Measurements from ENCODE around the gene ZNF613.

DNA sequence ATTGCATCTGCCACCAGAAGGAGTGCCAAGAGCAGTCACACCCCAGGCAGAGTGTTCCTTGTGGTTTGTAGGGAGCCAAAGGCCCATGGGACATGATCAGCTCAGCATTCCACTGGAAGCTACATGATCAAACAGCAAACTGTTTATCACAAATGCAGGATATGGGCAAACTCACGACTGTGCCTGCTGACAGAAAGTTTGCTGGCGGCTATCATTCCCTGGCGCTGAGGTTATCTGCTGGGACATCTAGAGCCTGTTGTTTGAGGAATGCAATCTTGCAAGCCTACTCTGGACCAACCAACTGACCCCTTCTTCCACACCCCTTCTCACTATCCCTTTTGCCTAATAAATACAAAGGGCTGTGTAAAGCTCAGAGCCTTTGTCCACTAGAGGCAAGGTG is 7.7 kb upstream of the ZNF613 start:
- TF ChIP-seq POLR2A (IDR thresholded peaks at IDR 0.05): no peak
- TF ChIP-seq, protein P1, sequence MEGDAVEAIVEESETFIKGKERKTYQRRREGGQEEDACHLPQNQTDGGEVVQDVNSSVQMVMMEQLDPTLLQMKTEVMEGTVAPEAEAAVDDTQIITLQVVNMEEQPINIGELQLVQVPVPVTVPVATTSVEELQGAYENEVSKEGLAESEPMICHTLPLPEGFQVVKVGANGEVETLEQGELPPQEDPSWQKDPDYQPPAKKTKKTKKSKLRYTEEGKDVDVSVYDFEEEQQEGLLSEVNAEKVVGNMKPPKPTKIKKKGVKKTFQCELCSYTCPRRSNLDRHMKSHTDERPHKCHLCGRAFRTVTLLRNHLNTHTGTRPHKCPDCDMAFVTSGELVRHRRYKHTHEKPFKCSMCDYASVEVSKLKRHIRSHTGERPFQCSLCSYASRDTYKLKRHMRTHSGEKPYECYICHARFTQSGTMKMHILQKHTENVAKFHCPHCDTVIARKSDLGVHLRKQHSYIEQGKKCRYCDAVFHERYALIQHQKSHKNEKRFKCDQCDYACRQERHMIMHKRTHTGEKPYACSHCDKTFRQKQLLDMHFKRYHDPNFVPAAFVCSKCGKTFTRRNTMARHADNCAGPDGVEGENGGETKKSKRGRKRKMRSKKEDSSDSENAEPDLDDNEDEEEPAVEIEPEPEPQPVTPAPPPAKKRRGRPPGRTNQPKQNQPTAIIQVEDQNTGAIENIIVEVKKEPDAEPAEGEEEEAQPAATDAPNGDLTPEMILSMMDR (IDR thresholded peaks at IDR 0.05): no peak
